Measurements from ENCODE around the gene ZNF536.

ZNF536 gene

GRCh38 chr19:30371960-30372824 is at the start of gene ZNF536:
TSS of gene ZNF536 (plus strand) at chr19:30372384. CDS start at chr19:30443563, 71,179 bp downstream.
- DNase-seq = no peak

GRCh38 chr19:30322641-30323320 is 49.4 kb upstream of the ZNF536 start:
- no peak for DNase-seq

DNA sequence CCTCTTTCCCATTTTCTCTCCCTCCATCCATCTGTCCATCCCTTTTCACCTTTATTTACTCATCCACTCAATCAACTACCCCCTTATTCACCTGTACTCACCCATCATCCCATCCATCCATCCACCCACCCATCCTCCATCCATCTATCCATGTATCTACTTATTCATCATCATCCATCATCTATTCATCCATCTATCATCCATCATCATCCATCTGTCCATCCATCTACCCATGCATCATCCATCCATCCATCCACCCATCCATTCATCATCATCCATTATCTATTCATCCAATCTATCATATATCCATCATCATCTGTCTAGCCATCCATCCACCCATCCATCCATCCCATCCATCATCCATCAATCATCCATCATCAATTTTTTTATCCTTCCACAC is 48.3 kb upstream of the ZNF536 start:
- DNase-seq = no peak

GRCh38 chr19:30324982-30325381 is 47.2 kb upstream of the ZNF536 start:
- DNase-seq = no peak

DNA sequence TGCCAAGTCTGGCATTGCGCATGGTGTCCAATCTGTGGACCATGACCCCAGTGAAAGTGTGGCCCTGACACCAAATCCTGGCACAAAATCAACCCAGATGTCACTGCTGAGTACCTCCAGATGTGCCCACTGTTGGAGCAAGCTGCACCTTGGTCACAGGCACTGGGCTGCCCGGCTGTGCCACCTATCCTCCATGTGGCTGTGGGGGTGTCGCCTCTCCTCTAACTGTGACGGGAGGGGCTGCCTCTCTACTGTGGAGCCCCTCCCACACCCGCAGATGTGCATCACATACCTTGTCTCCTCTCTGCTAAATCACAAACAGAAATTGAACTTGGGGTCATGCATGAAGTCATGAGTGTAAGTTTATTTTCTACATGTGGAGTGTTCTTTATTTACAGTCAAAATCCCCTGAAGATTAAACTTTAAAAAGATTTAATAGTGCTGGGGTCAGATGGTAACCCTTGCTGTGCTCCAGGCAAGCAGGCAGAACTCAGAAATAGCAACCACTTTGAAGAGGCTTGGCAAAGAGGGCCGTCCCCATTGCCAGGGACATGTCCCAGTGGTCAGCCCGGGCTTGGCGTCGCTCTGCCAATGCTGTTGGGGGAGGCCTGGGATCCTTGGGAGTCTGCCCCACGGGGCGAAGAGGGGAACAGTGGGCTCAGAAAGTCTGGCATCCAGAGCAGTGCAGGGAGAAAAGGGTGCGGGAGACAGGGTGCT is 46.4 kb upstream of the ZNF536 start:
- no peak for DNase-seq

DNA sequence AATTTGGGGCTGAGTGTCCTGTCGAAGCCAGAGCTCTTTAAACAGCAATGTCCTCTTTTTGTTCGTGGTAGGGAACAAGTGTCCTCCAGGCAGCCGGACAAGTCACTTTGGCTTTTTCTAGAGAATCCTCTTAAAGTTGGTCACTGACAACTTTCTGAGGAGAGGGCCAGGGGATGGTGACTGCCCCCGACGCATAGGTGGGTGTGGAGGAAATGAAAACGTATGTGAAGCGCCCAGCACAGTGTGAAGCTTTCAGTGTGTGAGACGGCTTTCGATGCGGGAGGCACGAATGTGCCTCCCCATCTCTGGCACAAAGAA is 45.8 kb upstream of the ZNF536 start:
- no peak for DNase-seq

DNA sequence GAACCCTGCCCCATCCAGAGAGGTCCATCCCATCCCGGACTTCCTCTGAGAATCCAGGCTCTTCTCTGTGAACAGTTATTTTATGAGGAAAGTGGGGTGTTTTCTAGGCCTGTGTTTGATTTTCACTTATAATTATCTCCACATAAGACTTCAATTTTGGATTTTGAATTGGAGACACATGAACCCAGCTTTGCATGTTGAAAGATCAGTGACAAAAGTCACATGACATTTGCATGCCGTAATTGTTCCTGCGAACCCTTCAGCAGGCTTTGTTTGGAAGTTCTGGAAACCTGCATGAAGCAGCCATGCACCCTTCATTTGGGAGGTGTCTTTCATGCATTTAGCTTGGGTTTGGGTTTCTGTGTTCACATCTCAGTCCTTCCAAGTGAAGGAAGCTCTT is 44.9 kb upstream of the ZNF536 start:
- DNase-seq = no peak

GRCh38 chr19:30328096-30328495 is 44.1 kb upstream of the ZNF536 start:
- DNase-seq = no peak

DNA sequence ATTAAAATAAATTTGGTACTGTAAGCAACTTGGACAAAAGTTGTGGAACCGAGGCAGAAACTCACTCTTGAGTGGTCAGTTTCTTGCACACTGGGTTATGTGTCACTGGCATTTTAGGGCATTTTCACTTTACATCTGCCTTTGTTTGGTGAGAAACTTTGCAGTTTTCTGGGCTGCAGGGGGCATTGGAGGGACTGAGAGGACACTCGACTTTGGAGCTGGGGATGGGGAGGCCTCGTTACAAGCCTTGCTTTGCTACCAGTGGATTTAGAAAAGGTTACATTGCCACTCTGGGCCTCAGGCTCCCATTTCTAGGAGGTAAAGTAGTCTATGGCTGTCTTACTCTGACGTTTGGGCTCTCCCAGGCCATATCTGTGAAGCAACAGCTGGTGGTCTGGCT is 41.9 kb upstream of the ZNF536 start:
- DNase-seq = no peak

- DNase-seq = no peak
Measured at GRCh38 chr19:30332445-30333234, 39.5 kb upstream of the ZNF536 start.

DNA sequence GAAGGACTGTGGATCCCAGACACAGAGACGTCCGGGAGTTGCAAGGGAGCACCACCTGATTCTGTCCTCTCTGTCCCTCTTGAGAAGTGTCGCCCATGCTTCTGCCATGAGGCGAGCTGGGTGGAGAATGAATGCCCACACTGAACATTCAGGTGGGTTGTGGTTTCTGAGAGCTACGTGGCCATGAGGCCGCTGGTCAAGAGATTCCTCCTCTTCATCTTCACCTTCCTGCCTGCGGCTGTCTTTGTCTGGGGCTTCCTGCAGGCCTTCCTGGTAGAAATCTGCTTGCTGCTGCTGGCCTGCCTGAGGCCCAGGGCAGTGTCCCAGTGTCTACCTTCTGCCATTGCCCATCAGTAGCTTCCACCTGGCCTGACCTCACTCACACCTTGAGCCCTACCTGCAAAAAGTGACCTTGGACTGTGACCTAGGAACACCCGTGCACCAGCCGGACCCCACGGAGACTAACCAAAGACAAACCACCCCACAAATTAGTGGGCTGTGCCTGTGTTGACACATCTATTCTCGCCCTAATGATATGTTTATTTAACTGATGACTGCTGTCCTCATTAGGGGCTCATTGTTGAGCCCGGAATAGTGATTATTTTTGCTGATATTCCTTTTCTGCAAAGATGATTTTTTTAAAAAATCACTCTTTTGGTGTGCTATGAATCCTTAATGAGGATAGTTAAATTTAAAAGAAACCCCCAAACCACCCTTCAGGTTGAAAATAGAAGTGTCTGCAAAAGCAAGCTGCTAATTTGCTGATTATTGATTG is 38.7 kb upstream of the ZNF536 start:
- no peak for DNase-seq

- DNase-seq = no peak
Measured at GRCh38 chr19:30334841-30335240, 37.3 kb upstream of the ZNF536 start.

- DNase-seq = no peak
Measured at GRCh38 chr19:30335306-30335886, 36.8 kb upstream of the ZNF536 start.

DNA sequence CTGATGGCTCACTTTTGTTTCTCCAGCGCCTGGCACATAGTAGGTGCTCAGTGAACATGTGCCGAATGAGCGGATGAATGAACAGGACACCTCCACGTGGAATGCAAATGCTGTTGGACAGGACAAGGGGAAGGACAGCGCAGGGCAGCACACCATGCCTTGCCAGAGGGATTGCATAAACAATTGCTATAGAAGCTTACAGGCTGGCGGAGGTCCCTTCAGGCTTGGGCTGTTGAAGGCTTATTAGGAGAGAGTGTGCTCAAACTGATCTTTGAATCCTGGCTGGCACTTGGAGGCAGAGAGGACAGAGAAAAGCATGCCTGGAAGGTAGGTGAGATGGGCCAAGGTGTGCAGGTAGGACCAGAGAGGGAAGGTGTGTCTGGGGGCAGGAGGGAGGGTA is 35.9 kb upstream of the ZNF536 start:
- DNase-seq = no peak

DNA sequence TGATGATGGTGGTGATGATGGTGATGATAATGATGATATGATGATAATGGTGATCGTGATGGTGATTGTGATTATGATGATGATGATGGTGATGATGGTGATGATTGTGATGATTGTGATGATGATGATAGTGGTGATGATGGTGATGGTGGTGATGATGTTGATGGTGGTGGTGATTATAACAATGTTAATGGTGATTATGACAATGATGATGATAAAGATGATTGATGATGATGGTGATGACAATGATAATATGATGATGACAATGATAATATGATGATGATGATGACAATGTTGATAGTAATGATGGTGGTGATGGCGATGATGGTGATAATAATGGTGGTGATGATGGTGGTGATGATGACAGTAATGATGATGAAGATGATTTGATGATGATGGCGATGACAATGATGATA is 34.1 kb upstream of the ZNF536 start:
- DNase-seq = no peak

DNA sequence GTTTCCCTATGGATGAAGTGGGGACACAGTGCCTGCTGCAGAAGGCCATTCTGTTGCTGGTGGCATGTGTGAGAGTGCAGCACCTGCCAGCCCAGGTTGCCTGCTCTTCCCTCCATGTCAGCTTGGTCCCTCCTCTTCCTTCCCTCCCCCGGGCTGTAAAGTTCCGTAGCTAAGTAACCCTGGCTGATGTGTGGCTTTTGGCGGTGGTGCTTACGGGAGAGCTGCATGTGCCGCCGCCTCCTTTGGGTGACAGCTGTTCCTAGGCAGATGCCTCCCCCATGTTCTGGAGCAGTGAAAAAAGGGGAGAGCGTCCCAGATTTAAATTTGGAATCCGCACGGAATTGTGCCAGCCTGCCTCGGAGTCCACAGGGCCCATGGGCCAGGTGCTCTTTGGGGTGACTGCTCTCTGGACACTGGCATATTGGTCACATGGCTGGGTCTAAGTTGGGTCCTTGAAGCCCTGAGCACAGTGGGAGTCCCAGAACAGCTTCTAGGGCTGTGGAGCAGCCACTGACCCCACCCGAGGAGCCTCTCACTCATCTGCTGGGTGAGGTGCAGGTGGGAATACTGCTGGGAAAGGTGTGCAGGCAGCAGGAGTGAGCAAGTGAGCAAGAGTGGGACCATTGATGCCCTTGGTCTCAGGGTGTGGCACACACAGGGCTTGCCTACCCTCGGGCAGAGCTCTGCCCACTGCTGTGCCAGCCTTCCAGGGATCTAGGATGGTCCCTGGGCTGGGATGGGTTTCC is 33.1 kb upstream of the ZNF536 start:
- DNase-seq = no peak

GRCh38 chr19:30339624-30340525 is 32.3 kb upstream of the ZNF536 start:
- no peak for DNase-seq

- DNase-seq = no peak
Measured at GRCh38 chr19:30340771-30341561, 31.2 kb upstream of the ZNF536 start.

DNA sequence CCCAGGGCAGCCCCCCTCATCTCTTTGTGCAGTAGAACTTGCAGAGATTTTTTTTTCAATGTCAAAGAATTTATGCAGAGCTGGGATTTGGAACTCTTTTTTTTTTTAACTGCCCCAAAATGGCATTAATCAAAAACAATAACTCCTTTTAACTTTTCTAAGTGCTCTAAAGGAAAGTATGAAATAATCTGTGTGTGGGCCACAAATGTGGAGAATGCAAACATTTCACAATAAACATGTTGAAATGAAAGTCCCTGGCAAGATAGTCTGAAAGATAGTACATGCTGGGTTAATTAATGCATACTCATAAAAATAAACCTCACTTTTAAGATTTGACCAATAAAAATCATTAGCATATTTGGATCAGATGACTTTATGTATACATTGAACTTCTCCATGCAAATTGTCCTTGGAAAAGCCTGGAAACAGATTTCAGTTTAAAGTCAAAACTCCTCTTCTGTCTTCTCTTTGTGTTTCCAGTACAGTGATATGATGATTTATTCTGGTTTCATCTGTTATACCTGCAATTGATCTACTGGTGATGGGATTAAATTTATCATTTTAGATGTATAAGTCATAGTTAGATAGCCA is 30.5 kb upstream of the ZNF536 start:
- DNase-seq = no peak

Data from NCI-H2107 (cell line).